HG03159 (cell line): ENCODE results near the gene ADARB2.
"Not testable (repeated sequence)": the region's sequence is repeated elsewhere in the genome, so short reads cannot be mapped to it uniquely, and the experiment has no call there.

Experiments
- ATAC-seq: cut with Tn5 transposase; IDR thresholded peaks from one replicate; pipeline ENCODE4 v1.9.1; 2021; ENCODE audit warnings: mild to moderate bottlenecking, moderate library complexity; ENCODE audit not compliant: unreplicated experiment

The ADARB2 gene

DNA sequence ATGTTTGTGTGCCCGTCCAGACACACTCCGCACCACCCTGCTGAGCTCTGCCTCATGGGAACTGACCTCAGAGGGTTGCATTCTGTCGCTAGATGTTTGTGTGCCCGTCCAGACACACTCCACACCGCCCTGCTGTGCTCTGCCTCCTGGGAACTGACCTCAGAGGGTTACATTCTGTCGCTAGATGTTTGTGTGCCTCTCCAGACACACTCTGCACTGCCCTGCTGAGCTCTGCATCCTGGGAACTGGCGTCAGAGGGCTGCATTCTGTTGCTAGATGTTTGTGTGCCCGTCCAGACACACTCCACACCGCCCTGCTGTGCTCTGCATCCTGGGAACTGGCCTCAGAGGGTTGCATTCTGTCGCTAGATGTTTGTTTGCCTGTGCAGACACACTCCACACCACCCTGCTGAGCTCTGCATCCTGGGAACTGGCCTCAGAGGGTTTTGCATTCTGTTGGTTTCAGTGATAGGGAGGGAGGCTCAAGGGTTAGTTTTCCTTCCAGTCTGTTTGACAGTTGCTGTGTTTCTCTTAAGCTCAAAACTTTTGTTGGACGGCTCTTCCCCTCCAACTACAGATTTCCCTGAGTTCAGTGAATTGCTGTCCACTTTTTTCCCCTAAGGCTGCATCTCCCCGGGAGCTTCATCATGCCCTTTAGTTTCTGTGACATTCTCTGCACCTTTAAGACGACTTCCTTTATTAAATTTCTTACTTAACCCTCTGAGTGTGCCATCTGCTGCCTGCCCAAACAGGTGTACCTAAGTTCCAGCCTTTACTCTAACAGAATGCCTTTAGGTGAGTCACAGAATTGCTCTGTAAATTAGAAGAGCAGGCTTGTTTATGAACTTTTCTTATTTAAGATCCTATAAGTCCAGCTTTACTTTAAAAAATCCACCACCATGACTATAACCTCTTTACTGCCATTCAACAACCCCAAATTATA is 119.7 kb downstream of the ADARB2 start:
- ATAC-seq: not testable (repeated sequence)

DNA sequence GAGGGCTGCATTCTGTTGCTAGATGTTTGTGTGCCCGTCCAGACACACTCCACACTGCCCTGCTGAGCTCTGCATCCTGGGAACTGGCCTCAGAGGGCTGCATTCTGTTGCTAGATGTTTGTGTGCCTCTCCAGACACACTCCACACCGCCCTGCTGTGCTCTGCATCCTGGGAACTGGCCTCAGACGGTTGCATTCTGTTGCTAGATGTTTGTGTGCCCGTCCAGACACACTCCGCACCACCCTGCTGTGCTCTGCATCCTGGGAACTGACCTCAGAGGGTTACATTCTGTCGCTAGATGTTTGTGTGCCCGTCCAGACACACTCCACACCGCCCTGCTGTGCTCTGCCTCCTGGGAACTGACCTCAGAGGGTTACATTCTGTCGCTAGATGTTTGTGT is 120.6 kb downstream of the ADARB2 start:
- ATAC-seq: not testable (repeated sequence)

GRCh38 chr10:1615186-1615954 is 122.0 kb downstream of the ADARB2 start:
- no peak for ATAC-seq

GRCh38 chr10:1613511-1613910 is 123.8 kb downstream of the ADARB2 start:
- no peak for ATAC-seq

DNA sequence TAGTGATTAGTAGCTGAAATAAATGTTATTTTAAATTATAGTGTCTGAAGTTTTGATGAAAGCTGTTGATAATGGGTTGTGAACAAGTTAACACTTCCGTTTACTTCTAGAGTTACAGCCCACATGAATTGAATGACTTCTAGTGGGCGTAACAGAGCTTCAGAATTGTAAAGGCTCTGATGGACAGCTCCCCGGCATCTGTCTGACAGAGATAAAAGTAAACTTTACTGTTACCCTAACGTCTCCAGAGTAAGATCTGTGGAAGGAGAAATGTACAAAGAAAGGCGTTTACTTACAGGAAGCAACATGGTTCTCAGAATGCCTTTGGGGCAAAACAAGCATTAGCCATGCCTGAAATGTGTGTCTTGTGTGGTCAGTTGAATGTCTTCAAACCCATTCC is 124.4 kb downstream of the ADARB2 start:
- no peak for ATAC-seq

GRCh38 chr10:1611936-1612550 is 125.3 kb downstream of the ADARB2 start:
- no peak for ATAC-seq

DNA sequence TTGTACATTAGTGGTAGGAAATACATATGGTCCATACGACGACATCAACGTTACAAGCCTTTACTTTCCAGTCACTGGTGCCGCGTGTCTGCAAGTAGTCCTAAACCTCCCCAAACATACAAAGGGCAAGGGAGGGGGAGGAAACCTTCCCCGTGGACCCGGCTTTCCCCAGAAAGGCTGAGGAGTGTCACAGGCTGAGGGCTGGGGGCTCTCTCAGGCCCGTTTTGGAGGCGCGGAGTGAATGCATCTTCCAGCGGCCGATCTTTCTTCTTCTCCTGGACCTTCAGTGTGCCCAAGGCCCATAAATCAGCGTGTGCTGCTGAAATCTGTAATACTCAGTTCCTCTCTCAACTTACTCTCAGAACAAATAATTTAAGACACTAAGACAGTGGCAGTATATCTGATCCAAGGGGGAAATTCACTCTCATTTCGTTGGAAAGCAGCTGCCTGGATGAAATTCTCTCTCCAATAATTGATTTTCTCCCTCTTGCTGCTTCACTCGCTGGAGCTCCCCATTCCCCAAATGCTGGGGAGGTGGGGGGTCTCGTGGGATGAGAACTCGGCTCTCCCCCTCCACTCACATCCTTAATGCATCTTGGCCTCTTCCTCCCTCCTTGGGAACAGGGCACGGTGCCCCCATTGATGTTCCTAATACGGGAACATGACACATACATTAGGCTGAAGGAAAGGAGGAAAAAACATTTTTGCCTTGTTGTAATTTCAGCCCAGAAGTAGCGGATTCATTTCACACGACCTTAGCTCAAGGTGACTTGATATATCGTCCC is 126.1 kb downstream of the ADARB2 start:
- ATAC-seq: no peak

DNA sequence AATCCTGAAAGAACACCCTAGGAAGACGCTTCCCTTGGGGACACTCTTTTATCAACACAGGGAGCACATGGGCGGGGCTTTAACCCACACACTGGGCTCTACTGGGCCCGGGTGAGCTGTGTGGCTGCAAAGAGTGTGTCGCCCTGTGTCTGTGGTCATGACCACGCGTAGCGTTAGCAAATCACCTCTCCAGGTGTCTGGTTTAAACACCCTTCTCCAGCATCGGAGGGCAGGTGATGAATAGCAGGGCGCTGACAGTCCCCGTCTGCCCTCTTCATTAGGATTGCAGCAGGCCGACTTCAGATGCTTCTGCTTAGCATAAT is 127.7 kb downstream of the ADARB2 start:
- ATAC-seq: no peak

- no peak for ATAC-seq
Measured at GRCh38 chr10:1608851-1609647, 128.3 kb downstream of the ADARB2 start.

DNA sequence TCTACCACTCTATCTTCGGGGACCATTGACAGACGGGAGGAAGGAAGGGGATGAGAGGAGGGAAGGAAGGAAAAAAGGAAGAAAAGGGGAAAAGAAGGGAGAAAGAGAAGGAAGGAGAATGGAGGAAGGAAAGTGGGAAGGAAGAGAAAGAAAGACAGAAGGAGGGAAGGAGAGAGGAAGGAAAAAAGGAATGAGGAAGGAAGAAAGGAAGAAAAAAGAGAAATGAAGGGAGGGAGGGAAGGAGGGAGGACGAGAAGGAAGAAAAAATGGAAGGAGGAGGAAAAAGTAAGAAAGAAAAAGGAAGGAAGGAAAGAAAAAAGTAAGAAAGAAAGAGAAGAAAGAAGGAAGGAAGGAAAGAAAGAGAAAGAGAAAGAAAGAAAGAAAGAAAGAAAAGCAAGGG is 128.9 kb downstream of the ADARB2 start:
- no peak for ATAC-seq

GRCh38 chr10:1607466-1607865 is 129.9 kb downstream of the ADARB2 start:
- no peak for ATAC-seq

- no peak for ATAC-seq
Measured at GRCh38 chr10:1605999-1606940, 131.1 kb downstream of the ADARB2 start.

GRCh38 chr10:1605121-1605520 is 132.2 kb downstream of the ADARB2 start:
- no peak for ATAC-seq

- ATAC-seq: no peak
Measured at GRCh38 chr10:1604246-1604645, 133.1 kb downstream of the ADARB2 start.

DNA sequence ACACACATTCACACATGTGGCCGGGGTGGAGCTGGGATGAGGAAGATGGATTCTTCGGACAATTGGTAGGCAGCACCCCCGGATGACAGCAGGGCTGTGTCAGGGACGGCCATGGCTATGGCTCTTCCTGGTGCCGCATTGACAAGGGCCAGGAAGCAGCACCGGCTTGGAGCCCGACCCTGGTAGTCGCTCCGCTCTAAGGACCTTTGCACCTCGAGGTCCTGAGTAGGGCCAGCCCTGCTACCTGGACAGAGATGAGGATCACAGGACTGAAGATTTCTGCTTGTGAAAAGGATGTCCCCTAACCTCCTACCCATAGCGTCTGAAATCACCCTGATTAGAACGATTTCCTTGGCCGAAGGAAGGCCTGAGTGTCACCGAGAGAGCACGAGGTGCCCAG is 134.1 kb downstream of the ADARB2 start:
- ATAC-seq: no peak

DNA sequence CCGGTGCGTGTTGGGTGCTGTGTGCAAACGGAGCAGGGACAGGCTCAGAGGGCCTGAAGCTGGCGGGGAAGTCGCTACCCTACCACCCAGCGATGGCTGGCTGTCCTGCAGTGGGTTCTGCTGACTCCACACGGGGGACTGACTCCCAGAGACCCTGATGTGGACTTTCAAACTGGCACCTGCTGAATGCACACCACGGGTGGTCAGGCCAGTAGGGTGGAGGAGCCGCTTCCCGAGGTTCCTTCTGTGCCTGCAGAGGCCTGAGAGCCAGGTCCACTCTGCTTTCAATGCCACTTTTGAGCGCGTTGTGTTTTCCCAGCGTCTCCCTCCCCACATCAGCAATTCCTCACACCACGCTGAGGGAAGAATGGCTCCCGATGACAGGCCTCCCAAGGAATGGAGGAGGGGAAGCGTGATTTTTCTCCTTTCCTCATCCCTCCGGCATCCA is 135.3 kb downstream of the ADARB2 start:
- ATAC-seq: no peak

GRCh38 chr10:1601406-1601805 is 135.9 kb downstream of the ADARB2 start:
- no peak for ATAC-seq

DNA sequence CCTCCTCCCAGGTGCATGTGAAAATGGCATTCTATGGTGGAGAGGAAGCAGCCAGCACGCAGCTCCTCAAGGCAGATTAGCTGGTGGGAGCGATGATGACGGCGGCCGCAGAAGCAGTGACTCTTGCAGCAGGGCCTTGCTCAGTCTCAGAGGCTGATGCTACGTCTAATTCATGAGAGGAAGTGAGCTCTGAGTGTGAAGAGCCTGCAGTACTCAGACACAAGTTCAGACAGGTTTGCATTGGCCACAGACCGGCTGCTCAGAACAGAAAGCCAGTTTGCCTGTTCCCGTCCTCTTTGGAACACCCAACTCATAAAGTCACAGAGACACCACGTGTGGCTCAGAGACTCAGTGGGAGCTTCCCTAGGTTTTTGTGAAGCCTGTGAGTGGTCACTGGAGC is 136.5 kb downstream of the ADARB2 start:
- ATAC-seq: no peak
